GM23338 (cell line): ENCODE results near the gene NPDC1. TPM values are rescaled to one million over a fixed set of nuclear protein-coding genes. Genes with fewer than 3 reads are reported as not detected.

Experiments
- ATAC-seq: fragments of 200-7000 bp; cut with Tn5 transposase; 3 replicates; pipeline ENCODE4 v1.9.1; 2020
- DNase-seq: peaks from one replicate; pipeline ENCODE4 v3.0.0-alpha.2; 2015; ENCODE audit warnings: low spot score
- H2AFZ ChIP-seq: fragments of 200-600 bp; sonication (generic); 2 replicates; pipeline ENCODE4 v1.8.0; 2016; ENCODE audit warnings: antibody characterized with exemption, mild to moderate bottlenecking, moderate library complexity
- H3F3A ChIP-seq: fragments of 200-600 bp; sonication (generic); replicated peaks from 2 replicates; pipeline ENCODE4 v1.8.0; 2017; ENCODE audit warnings: antibody characterized with exemption, mixed run types, low read depth
- H3K27ac ChIP-seq: fragments of 200-600 bp; sonication (generic); 2 replicates; pipeline ENCODE4 v1.6.1; 2016; ENCODE audit warnings: low read depth
- H3K27me3 ChIP-seq: fragments of 200-600 bp; sonication (generic); 2 replicates; pipeline ENCODE4 v1.8.0; 2016; ENCODE audit warnings: mild to moderate bottlenecking, mixed run types, moderate library complexity; ENCODE audit not compliant: insufficient read depth
- H3K36me3 ChIP-seq: fragments of 200-600 bp; sonication (generic); 2 replicates; pipeline ENCODE4 v1.8.0; 2016; ENCODE audit warnings: mild to moderate bottlenecking; ENCODE audit not compliant: insufficient read depth
- H3K4me1 ChIP-seq: fragments of 200-600 bp; sonication (generic); 2 replicates; pipeline ENCODE4 v1.8.0; 2016; ENCODE audit warnings: mild to moderate bottlenecking, moderate library complexity; ENCODE audit not compliant: insufficient read depth
- H3K4me2 ChIP-seq: fragments of 200-600 bp; sonication (generic); 2 replicates; pipeline ENCODE4 v1.7.1; 2017; ENCODE audit warnings: mixed run types
- H3K4me3 ChIP-seq: fragments of 200-600 bp; sonication (generic); 2 replicates; pipeline ENCODE4 v1.6.1; 2016; ENCODE audit warnings: mixed run types
- H3K79me2 ChIP-seq: fragments of 200-600 bp; sonication (generic); replicated peaks from 2 replicates; pipeline ENCODE4 v1.8.0; 2017; ENCODE audit warnings: mild to moderate bottlenecking; ENCODE audit not compliant: insufficient read depth
- H3K9me2 ChIP-seq: fragments of 200-600 bp; sonication (generic); 2 replicates; pipeline ENCODE4 v1.8.0; 2017; ENCODE audit not compliant: insufficient read depth
- H4K20me1 ChIP-seq: fragments of 200-600 bp; sonication (generic); replicated peaks from 2 replicates; pipeline ENCODE4 v1.8.0; 2017; ENCODE audit warnings: mild to moderate bottlenecking; ENCODE audit not compliant: insufficient read depth
- H3K27ac Mint-ChIP-seq: 2 replicates; pipeline ENCODE4 v1.8.0; 2020; ENCODE audit warnings: inconsistent platforms, mild to moderate bottlenecking, moderate library complexity, mixed read lengths
- H3K27me3 Mint-ChIP-seq: 3 replicates; pipeline ENCODE4 v1.8.0; 2022; ENCODE audit warnings: low read depth, mild to moderate bottlenecking, moderate library complexity, mixed read lengths, inconsistent platforms; ENCODE audit not compliant: insufficient read depth, poor library complexity
- H3K36me3 Mint-ChIP-seq: 3 replicates; pipeline ENCODE4 v1.8.0; 2021; ENCODE audit warnings: low read depth, mild to moderate bottlenecking, inconsistent platforms, moderate library complexity, mixed read lengths
- H3K4me1 Mint-ChIP-seq: 3 replicates; pipeline ENCODE4 v1.8.0; 2020; ENCODE audit warnings: mild to moderate bottlenecking, inconsistent platforms, mixed read lengths
- H3K4me3 Mint-ChIP-seq: 3 replicates; pipeline ENCODE4 v1.8.0; 2021; ENCODE audit warnings: moderate library complexity, mild to moderate bottlenecking, inconsistent platforms, mixed read lengths
- H3K9me3 Mint-ChIP-seq: 3 replicates; pipeline ENCODE4 v1.8.0; 2020; ENCODE audit warnings: moderate library complexity, mild to moderate bottlenecking, inconsistent platforms, mixed read lengths
- ETS1 ChIP-seq: IDR thresholded peaks from 2 replicates; pipeline ENCODE4 v1.6.1; 2016; ENCODE audit warnings: antibody characterized with exemption
- EZH2 ChIP-seq: fragments of 200-600 bp; sonication (generic); IDR thresholded peaks from one replicate; pipeline ENCODE4 v1.8.0; 2017; ENCODE audit warnings: antibody characterized with exemption, mild to moderate bottlenecking, low read depth; ENCODE audit not compliant: unreplicated experiment
- JUNB ChIP-seq: IDR thresholded peaks from one replicate; pipeline ENCODE4 v1.6.1; 2016; ENCODE audit warnings: antibody characterized with exemption; ENCODE audit not compliant: unreplicated experiment
- NANOG ChIP-seq: IDR thresholded peaks from 2 replicates; pipeline ENCODE4 v1.6.1; 2016; ENCODE audit warnings: antibody characterized with exemption, borderline replicate concordance
- polyA plus RNA-seq: library from polyadenylated mRNA; unstranded; fragments of >200 nt; fragmentation: Nextera tagmentation; extraction: Ambion mirVana; gene quantifications from 2 replicates; pipeline ENCODE4 v1.2.1, GENCODE V29; 2016
- total RNA-seq: library from RNA; depleted of rRNA; stranded (reverse); fragments of >200 nt; shearing (Covaris generic); gene quantifications from 2 replicates; pipeline ENCODE4 v1.2.3, GENCODE V29; 2014
- TF ChIP-seq, protein P1 (sequence below): fragments of 250-450 bp; sonication (Bioruptor Pico); IDR thresholded peaks from 2 replicates; pipeline ENCODE4 v1.5.0; 2020; ENCODE audit warnings: mild to moderate bottlenecking, moderate library complexity
- TF ChIP-seq, protein P2 (sequence below): IDR thresholded peaks from one replicate; pipeline ENCODE4 v1.6.1; 2018; ENCODE audit warnings: antibody characterized with exemption; ENCODE audit not compliant: unreplicated experiment

The NPDC1 gene
- total and polyA plus RNA-seq, 2 experiments from 2014 or later, result 34.3 to 35.5 TPM

- no peak for TF ChIP-seq ETS1
- TF ChIP-seq, protein P1, sequence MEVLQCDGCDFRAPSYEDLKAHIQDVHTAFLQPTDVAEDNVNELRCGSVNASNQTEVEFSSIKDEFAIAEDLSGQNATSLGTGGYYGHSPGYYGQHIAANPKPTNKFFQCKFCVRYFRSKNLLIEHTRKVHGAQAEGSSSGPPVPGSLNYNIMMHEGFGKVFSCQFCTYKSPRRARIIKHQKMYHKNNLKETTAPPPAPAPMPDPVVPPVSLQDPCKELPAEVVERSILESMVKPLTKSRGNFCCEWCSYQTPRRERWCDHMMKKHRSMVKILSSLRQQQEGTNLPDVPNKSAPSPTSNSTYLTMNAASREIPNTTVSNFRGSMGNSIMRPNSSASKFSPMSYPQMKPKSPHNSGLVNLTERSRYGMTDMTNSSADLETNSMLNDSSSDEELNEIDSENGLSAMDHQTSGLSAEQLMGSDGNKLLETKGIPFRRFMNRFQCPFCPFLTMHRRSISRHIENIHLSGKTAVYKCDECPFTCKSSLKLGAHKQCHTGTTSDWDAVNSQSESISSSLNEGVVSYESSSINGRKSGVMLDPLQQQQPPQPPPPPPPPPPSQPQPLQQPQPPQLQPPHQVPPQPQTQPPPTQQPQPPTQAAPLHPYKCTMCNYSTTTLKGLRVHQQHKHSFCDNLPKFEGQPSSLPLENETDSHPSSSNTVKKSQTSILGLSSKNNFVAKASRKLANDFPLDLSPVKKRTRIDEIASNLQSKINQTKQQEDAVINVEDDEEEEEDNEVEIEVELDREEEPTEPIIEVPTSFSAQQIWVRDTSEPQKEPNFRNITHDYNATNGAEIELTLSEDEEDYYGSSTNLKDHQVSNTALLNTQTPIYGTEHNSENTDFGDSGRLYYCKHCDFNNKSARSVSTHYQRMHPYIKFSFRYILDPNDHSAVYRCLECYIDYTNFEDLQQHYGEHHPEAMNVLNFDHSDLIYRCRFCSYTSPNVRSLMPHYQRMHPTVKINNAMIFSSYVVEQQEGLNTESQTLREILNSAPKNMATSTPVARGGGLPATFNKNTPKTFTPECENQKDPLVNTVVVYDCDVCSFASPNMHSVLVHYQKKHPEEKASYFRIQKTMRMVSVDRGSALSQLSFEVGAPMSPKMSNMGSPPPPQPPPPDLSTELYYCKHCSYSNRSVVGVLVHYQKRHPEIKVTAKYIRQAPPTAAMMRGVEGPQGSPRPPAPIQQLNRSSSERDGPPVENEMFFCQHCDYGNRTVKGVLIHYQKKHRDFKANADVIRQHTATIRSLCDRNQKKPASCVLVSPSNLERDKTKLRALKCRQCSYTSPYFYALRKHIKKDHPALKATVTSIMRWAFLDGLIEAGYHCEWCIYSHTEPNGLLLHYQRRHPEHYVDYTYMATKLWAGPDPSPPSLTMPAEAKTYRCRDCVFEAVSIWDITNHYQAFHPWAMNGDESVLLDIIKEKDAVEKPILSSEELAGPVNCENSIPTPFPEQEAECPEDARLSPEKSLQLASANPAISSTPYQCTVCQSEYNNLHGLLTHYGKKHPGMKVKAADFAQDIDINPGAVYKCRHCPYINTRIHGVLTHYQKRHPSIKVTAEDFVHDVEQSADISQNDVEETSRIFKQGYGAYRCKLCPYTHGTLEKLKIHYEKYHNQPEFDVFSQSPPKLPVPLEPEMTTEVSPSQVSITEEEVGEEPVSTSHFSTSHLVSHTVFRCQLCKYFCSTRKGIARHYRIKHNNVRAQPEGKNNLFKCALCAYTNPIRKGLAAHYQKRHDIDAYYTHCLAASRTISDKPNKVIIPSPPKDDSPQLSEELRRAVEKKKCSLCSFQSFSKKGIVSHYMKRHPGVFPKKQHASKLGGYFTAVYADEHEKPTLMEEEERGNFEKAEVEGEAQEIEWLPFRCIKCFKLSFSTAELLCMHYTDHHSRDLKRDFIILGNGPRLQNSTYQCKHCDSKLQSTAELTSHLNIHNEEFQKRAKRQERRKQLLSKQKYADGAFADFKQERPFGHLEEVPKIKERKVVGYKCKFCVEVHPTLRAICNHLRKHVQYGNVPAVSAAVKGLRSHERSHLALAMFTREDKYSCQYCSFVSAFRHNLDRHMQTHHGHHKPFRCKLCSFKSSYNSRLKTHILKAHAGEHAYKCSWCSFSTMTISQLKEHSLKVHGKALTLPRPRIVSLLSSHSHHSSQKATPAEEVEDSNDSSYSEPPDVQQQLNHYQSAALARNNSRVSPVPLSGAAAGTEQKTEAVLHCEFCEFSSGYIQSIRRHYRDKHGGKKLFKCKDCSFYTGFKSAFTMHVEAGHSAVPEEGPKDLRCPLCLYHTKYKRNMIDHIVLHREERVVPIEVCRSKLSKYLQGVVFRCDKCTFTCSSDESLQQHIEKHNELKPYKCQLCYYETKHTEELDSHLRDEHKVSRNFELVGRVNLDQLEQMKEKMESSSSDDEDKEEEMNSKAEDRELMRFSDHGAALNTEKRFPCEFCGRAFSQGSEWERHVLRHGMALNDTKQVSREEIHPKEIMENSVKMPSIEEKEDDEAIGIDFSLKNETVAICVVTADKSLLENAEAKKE, result no peak
These were observed 40.0 kb upstream of the NPDC1 start (continued) for GRCh38 chr9:137085920-137086530.

GRCh38 chr9:137084526-137084925 is 38.5 kb upstream of the NPDC1 start:
- Histone ChIP-seq H3K27me3 (peaks cover 11% of the 10 kb centered on the region), H3K36me3 (no peaks in the 10 kb centered on the region), H3K27ac (no peak overlapping the region), H3K4me2 (no peak overlapping the region), H3K4me3 (no peak overlapping the region), H3F3A (peaks cover 24% of the 10 kb centered on the region), H3K4me1 (peaks cover 9% of the 10 kb centered on the region), H3K79me2 (no peaks in the 10 kb centered on the region; the same call in 1 of the 2 replicates), H4K20me1 (0 out of 2 replicates have a peak, but pooled peaks cover 6% of the 10 kb centered on the region), H2AFZ (no peak overlapping the region), H3K9me2 (no peaks in the 10 kb centered on the region)
- Mint-ChIP-seq H3K27me3 (peaks cover 32% of the 10 kb centered on the region), H3K27ac (no peak overlapping the region), H3K36me3 (peaks cover 5% of the 10 kb centered on the region; the same call in 1 of the 3 replicates), H3K4me1 (peaks cover 15% of the 10 kb centered on the region), H3K4me3 (no peak overlapping the region), H3K9me3 (peaks cover 4% of the 10 kb centered on the region; the same call in 1 of the 3 replicates)
- DNase-seq (no peak), ATAC-seq (no peak)
- TF ChIP-seq NANOG, result no peak
- TF ChIP-seq, protein P2, sequence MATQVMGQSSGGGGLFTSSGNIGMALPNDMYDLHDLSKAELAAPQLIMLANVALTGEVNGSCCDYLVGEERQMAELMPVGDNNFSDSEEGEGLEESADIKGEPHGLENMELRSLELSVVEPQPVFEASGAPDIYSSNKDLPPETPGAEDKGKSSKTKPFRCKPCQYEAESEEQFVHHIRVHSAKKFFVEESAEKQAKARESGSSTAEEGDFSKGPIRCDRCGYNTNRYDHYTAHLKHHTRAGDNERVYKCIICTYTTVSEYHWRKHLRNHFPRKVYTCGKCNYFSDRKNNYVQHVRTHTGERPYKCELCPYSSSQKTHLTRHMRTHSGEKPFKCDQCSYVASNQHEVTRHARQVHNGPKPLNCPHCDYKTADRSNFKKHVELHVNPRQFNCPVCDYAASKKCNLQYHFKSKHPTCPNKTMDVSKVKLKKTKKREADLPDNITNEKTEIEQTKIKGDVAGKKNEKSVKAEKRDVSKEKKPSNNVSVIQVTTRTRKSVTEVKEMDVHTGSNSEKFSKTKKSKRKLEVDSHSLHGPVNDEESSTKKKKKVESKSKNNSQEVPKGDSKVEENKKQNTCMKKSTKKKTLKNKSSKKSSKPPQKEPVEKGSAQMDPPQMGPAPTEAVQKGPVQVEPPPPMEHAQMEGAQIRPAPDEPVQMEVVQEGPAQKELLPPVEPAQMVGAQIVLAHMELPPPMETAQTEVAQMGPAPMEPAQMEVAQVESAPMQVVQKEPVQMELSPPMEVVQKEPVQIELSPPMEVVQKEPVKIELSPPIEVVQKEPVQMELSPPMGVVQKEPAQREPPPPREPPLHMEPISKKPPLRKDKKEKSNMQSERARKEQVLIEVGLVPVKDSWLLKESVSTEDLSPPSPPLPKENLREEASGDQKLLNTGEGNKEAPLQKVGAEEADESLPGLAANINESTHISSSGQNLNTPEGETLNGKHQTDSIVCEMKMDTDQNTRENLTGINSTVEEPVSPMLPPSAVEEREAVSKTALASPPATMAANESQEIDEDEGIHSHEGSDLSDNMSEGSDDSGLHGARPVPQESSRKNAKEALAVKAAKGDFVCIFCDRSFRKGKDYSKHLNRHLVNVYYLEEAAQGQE, result no peak
- no peak for TF ChIP-seq JUNB
- TF ChIP-seq EZH2, result no peak
